HL-60 (cell line): ENCODE measurements around the gene ANP32A.
A peak's percentile ranks its signal among the peaks of the same experiment; 100 is the strongest.

ENCODE experiments used
- DNase-seq, 2 experiments: peaks; one replicate each; pipeline ENCODE4 v3.0.0-alpha.2; 2010 to 2020; ENCODE audit warnings: low read depth in 1 of 2, low spot score in 1 of 2
- H3K27ac ChIP-seq: fragments of 250-450 bp; sonication (Bioruptor Pico); replicated peaks from 2 replicates; pipeline ENCODE4 v1.5.1; 2020; ENCODE audit warnings: mild to moderate bottlenecking, moderate library complexity
- H3K27me3 ChIP-seq: fragments of 250-450 bp; sonication (Bioruptor Pico); 2 replicates; pipeline ENCODE4 v1.5.1; 2021; ENCODE audit warnings: mild to moderate bottlenecking, moderate library complexity; ENCODE audit not compliant: insufficient read depth, poor library complexity, severe bottlenecking
- H3K4me3 ChIP-seq: replicated peaks from 2 replicates; pipeline ENCODE4 v1.5.1; 2011; ENCODE audit warnings: mild to moderate bottlenecking, control low read depth, low read length; ENCODE audit not compliant: insufficient read depth
- CTCF ChIP-seq: IDR thresholded peaks from one replicate; pipeline ENCODE4 v1.5.1; 2011; ENCODE audit warnings: low read length, control low read depth, inconsistent platforms; ENCODE audit not compliant: insufficient read depth
- GABPA ChIP-seq: IDR thresholded peaks from 2 replicates; pipeline ENCODE4 v1.6.1; 2012; ENCODE audit warnings: low read depth
- POLR2AphosphoS5 ChIP-seq: IDR thresholded peaks from 2 replicates; pipeline ENCODE4 v1.6.1; 2012; ENCODE audit warnings: low read depth
- SPI1 ChIP-seq: IDR thresholded peaks from 2 replicates; pipeline ENCODE4 v1.6.1; 2012; ENCODE audit warnings: low read depth, mild to moderate bottlenecking, borderline replicate concordance
- TF ChIP-seq, protein P1 (sequence below): IDR thresholded peaks from 2 replicates; pipeline ENCODE4 v1.6.1; 2012; ENCODE audit warnings: low read depth; ENCODE audit not compliant: insufficient replicate concordance

Gene ANP32A

GRCh38 chr15:68818066-68818768, 2.5 kb downstream of the ANP32A start:
- Histone ChIP-seq H3K27me3 (no peaks in the 10 kb centered on the region), H3K4me3 (peak overlapping the region; percentile 62), H3K27ac (peak overlapping the region; percentile 100)
- DNase-seq = peak in 1 of 2 experiments; percentile 69
- no peak for TF ChIP-seq SPI1
- TF ChIP-seq, protein P1, sequence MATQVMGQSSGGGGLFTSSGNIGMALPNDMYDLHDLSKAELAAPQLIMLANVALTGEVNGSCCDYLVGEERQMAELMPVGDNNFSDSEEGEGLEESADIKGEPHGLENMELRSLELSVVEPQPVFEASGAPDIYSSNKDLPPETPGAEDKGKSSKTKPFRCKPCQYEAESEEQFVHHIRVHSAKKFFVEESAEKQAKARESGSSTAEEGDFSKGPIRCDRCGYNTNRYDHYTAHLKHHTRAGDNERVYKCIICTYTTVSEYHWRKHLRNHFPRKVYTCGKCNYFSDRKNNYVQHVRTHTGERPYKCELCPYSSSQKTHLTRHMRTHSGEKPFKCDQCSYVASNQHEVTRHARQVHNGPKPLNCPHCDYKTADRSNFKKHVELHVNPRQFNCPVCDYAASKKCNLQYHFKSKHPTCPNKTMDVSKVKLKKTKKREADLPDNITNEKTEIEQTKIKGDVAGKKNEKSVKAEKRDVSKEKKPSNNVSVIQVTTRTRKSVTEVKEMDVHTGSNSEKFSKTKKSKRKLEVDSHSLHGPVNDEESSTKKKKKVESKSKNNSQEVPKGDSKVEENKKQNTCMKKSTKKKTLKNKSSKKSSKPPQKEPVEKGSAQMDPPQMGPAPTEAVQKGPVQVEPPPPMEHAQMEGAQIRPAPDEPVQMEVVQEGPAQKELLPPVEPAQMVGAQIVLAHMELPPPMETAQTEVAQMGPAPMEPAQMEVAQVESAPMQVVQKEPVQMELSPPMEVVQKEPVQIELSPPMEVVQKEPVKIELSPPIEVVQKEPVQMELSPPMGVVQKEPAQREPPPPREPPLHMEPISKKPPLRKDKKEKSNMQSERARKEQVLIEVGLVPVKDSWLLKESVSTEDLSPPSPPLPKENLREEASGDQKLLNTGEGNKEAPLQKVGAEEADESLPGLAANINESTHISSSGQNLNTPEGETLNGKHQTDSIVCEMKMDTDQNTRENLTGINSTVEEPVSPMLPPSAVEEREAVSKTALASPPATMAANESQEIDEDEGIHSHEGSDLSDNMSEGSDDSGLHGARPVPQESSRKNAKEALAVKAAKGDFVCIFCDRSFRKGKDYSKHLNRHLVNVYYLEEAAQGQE = peak; percentile 31
- TF ChIP-seq GABPA = no peak
- no peak for TF ChIP-seq CTCF
- TF ChIP-seq POLR2AphosphoS5 = peak; percentile 41; the same call in 1 of the 2 replicates

- DNase-seq = peak in 1 of 2 experiments; percentile 77
- H3K27ac ChIP-seq = peak overlapping the region; percentile 100
Measured at GRCh38 chr15:68817304-68818065, 3.2 kb downstream of the ANP32A start.

More at GRCh38 chr15:68817304-68818065, 3.2 kb downstream of the ANP32A start:
- H3K27me3 ChIP-seq = no peaks in the 10 kb centered on the region
- TF ChIP-seq POLR2AphosphoS5 (no peak; the same call in 1 of the 2 replicates), SPI1 (peak; percentile 29; the same call in 1 of the 2 replicates), GABPA (no peak), CTCF (no peak)
- TF ChIP-seq, protein P1 = peak; percentile 27
- peak overlapping the region; percentile 62 for H3K4me3 ChIP-seq
